Immature natural killer cell (primary cell): ENCODE results near the gene ARL3. TPM values are rescaled to one million over a fixed set of nuclear protein-coding genes. Genes with fewer than 3 reads are reported as not detected.

Source experiments
- DNase-seq, 3 donors: peaks; one replicate each; pipeline ENCODE4 v3.0.0; 2022; ENCODE audit warnings: mixed read lengths in 1 of 3
- H3K27ac Mint-ChIP-seq, 6 donors: one replicate each; pipeline ENCODE4 v1.8.0; 2020; ENCODE audit warnings: mixed read lengths in 6 of 6, mild to moderate bottlenecking in 5 of 6, inconsistent platforms in 4 of 6, moderate library complexity in 3 of 6
- H3K27me3 Mint-ChIP-seq, 3 donors: one replicate each; pipeline ENCODE4 v1.8.0; 2020 to 2021; ENCODE audit warnings: low read depth in 3 of 3, mild to moderate bottlenecking in 3 of 3, mixed read lengths in 3 of 3, moderate library complexity in 3 of 3, inconsistent platforms in 1 of 3
- H3K36me3 Mint-ChIP-seq, 3 donors: one replicate each; pipeline ENCODE4 v1.8.0; 2020; ENCODE audit warnings: mixed read lengths in 3 of 3, inconsistent platforms in 2 of 3, mild to moderate bottlenecking in 2 of 3
- H3K4me1 Mint-ChIP-seq, 2 donors: one replicate each; pipeline ENCODE4 v1.8.0; 2020; ENCODE audit warnings: inconsistent platforms in 2 of 2, mild to moderate bottlenecking in 2 of 2, mixed read lengths in 2 of 2, moderate library complexity in 1 of 2
- H3K4me3 Mint-ChIP-seq, 5 donors: one replicate each; pipeline ENCODE4 v1.8.0; 2020; ENCODE audit warnings: mild to moderate bottlenecking in 5 of 5, mixed read lengths in 5 of 5, inconsistent platforms in 3 of 5, moderate library complexity in 3 of 5
- H3K9me3 Mint-ChIP-seq, 6 donors: one replicate each; pipeline ENCODE4 v1.8.0; 2020; ENCODE audit warnings: mild to moderate bottlenecking in 6 of 6, mixed read lengths in 6 of 6, inconsistent platforms in 4 of 6, moderate library complexity in 3 of 6
- polyA plus RNA-seq, 3 donors: library from polyadenylated mRNA; unstranded; fragments of 300-500 nt; fragmentation: Illumina TruSeq; gene quantifications; one replicate each; pipeline ENCODE4 v1.2.3, GENCODE V29; 2021

Gene ARL3
- polyA plus RNA-seq, 3 donors from 2014 or later, result 2.6 to 3.9 (median 3.6) TPM

DNA sequence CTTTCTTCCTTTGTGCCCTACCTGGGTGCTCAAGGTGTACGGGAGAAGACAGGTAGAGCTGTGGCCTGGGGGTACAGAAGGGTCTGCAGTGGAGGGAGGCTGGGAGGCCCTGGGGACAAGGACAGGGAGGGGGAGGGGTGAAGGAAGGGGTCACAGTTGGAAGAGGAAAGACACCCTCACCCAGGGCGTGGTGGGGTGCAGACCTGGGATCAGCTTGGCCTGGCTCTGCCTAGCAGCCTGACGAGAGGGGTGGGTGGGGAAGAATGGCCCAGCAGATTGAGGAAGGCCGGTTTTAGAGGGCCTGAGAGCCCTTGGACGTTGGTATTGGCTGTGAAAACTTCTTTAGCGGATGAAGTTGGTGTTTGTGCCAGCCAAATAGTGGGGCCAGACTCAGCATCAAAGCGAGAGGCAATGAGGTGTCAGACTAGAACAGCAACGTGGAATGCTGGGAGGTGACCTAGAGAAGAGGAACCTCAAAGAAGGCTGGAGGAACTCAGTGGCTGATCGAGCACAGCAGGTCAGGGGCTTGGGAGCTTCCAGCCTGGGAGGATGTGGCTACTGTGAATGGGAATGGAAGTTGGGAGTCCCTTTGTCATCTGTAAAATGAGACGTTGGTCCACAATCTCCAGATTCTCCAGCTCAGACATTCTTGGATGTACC lies 88.0 kb downstream of the ARL3 start:
- peaks cover 0 to 1% (median 0%) of the 10 kb centered on the region in 3 donors for H3K27me3 Mint-ChIP-seq
- H3K9me3 Mint-ChIP-seq, result no peaks in the 10 kb centered on the region
- H3K4me1 Mint-ChIP-seq, result no peaks in the 10 kb centered on the region
- H3K27ac Mint-ChIP-seq, result peak overlapping the region in 1 of 6 donors; percentile 64
- H3K4me3 Mint-ChIP-seq, result no peak overlapping the region
- no peak for DNase-seq
- H3K36me3 Mint-ChIP-seq, result peaks cover 1 to 14% (median 4%) of the 10 kb centered on the region in 3 donors

- Mint-ChIP-seq H3K36me3 (peaks cover 0 to 7% (median 4%) of the 10 kb centered on the region in 3 donors), H3K4me1 (no peaks in the 10 kb centered on the region), H3K9me3 (no peaks in the 10 kb centered on the region), H3K4me3 (no peak overlapping the region), H3K27ac (no peak overlapping the region), H3K27me3 (no peaks in the 10 kb centered on the region)
- no peak for DNase-seq
These were observed 89.2 kb downstream of the ARL3 start for GRCh38 chr10:102624751-102625645.

GRCh38 chr10:102624094-102624493 lies 90.1 kb downstream of the ARL3 start:
- Mint-ChIP-seq H3K4me3 (no peak overlapping the region), H3K27ac (no peak overlapping the region), H3K36me3 (peaks cover 0 to 7% (median 4%) of the 10 kb centered on the region in 3 donors), H3K9me3 (no peaks in the 10 kb centered on the region), H3K27me3 (no peaks in the 10 kb centered on the region), H3K4me1 (no peaks in the 10 kb centered on the region)
- no peak for DNase-seq

Other genes with a start within 250 kb of the ARL3 start
- gene ACTR1A, start 211.7 kb downstream of the ARL3 start, polyA plus RNA-seq, result 100 to 1,000 TPM in 2 of 3 donors, 10 to 100 TPM in 1; 91.6 to 125 (median 115) TPM
- gene SUFU, start 210.4 kb downstream of the ARL3 start, polyA plus RNA-seq, result 1 to 10 TPM; 1.3 to 6.7 (median 2.1) TPM
- 10 to 100 TPM; 30.5 to 78.8 (median 39.2) TPM for gene TRIM8, start 69.9 kb downstream of the ARL3 start, polyA plus RNA-seq
- 1 to 10 TPM; 4.9 to 9.6 (median 7.9) TPM for gene SFXN2, start 239 bp upstream of the ARL3 start, polyA plus RNA-seq
- 10 to 100 TPM; 34.1 to 53.1 (median 35.2) TPM for gene WBP1L, start 29.6 kb upstream of the ARL3 start, polyA plus RNA-seq
- gene CYP17A1, start 123.0 kb upstream of the ARL3 start, polyA plus RNA-seq, result under 1 TPM in 1 of 3 donors, not detected in 2; 0.12 TPM
- gene BORCS7, start 139.9 kb upstream of the ARL3 start, polyA plus RNA-seq, result 10 to 100 TPM; 36.9 to 64.3 (median 51.8) TPM
- gene AS3MT, start 155.1 kb upstream of the ARL3 start, polyA plus RNA-seq, result under 1 TPM in 1 of 3 donors, not detected in 2; 0.30 TPM
- 1 to 10 TPM; 5.3 to 6.5 (median 5.8) TPM for gene CNNM2, start 203.9 kb upstream of the ARL3 start, polyA plus RNA-seq